NCI-H1436 (cell line): ENCODE measurements around the gene IL10.
"Not testable (repeated sequence)": the region's sequence is repeated elsewhere in the genome, so short reads cannot be mapped to it uniquely, and the experiment has no call there.

Experiments used
- DNase-seq: peaks from one replicate; lab custom pipeline; 2025; lab: John Stamatoyannopoulos, UW

Gene IL10

DNA sequence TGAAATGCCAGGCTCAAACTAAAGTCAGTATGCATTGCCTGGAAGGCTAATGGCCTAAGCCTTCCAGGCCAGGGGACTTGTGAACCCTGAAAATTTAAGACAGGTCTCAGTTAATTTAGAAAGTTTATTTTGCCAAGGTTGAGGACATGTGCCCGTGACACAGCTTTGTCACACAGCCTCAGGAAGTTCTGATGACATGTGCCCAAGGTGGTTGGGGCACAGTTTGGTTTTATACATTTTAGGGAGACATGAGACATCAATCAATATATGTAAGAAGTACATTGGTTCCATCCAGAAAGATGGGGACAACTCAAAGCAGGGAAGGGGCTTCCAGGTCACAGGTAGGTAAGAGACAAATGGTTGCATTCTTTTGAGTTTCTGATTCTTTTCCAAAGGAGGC, 6.5 kb downstream of the IL10 start:
- not testable (repeated sequence) for DNase-seq

DNA sequence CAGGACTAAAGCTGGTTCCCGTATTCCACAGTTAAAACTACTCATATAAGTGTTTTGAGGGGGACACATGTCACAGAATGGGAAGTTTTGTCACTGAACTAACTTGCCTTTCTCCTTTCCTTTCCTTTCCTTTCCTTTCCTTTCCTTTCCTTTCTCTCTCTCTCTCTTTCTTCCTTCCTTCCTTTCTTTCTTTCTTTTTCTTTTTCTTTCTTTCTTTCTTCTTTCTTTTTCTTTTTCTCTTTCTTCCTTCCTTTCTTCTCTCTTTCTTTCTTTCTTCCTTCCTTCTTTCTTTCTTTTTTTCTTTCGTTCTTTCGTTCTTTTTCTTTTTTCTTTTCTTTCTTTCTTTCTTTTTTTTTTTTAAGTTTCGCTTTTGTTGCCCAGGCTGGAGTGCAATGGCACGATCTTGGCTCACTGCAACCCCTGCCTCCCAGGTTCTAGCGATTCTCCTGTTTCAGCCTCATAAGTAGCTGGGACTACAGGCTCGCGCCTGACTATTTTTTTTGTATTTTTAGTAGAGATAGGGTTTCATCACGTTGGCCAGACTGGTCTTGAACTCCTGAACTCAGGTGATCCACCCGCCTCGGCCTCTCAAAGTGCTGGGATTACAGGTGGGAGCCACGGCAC, 9.4 kb downstream of the IL10 start:
- DNase-seq = not testable (repeated sequence)

DNA sequence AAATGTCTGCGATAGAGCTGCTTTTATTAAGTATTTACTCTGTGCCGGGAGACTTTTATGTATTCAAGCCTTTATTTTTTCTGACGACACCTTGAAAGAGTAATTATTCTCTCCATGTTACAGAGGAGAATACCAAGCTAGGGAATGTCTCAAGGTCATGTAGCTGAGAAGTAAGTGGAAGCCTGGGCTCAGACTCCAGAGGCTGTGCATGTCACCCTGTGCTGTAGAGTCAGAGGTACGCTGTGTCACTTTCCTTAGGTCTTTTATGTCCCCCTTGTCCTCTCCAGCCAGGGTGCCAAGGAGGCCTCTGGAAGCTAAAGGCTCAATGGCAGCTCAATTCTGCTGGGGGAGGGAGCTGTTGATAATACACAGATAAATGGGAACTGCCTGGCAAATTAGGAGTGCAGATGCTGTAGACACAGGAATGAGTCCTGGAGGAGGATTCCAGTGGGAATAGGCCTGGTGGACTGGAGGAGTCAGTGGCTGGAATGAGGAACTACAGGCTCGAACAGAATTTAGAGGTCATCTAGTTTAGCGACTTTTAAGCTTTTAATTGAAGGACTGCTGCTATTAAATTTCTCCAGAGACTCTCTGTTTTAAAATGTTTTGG, 11.0 kb downstream of the IL10 start:
- no peak for DNase-seq

DNA sequence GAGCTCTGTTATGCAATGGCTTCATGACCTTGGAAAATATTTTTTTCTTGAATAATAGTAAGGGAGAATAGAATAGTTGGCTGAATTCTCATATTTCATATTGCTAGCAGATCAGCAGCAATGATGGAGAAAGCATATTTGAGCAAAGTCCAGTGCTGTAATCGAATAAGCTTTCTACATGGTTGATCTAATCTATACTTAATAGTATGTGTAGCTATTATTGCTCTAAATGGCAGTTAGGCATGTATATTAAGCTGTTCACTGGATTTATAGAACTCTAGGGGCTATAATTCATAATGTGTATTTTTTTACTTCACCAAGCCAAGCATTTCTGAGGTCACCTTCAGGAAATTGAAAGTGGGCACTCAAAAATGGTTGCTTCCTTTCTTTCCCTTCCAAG, 11.7 kb downstream of the IL10 start:
- DNase-seq = no peak

DNA sequence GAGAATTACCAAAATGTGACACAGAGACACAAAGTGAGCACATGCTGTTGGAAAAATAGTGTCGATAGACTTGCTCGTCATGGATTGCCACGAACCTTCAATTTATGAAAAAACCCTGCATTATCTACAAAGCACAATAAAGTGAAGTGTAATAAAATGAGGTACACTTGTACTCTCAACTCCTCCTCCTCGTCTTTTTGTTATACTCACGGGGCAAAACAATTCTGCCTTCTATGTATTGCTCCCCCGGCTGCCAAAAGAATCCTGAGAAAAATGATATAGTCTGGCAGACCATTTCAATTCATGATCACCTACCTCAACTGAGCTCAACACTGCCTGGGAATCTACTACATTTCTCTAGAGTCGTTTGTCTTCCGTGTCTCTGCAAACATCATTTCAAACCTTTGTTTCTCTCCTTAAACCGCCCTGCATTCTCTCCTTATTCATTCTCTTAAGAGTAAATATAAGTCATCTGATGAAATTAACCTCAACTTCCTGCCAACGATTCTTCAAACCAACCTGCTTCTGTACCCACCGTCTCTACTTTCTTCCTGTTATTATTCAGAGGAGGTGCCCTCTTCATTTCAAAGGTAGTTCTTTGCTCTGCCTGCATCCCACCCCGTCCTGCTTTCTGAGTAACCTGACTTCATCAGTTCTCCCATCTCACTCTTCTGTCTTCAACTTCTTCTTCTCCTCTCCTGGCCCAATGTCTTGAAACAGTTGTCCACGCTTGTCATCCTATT, 14.6 kb downstream of the IL10 start:
- DNase-seq = no peak

DNA sequence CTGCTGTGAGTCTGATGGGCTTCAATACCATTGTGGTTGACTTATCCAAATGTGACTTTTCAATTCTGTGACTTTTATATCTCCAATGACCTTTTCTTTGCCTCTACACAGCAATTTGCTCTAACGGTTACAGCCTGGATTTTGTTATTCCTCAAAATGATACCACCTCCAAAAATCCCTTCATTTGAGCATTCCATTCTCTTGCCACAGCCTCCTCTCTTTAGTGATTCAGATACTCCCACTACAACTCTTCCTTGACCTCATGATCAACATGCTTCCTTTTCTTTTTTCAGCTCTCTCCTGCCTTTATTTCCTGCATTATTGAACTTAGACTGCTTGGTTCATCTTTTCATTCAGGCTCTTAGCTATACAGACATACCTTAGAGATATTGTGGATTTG, 18.3 kb downstream of the IL10 start:
- no peak for DNase-seq

DNA sequence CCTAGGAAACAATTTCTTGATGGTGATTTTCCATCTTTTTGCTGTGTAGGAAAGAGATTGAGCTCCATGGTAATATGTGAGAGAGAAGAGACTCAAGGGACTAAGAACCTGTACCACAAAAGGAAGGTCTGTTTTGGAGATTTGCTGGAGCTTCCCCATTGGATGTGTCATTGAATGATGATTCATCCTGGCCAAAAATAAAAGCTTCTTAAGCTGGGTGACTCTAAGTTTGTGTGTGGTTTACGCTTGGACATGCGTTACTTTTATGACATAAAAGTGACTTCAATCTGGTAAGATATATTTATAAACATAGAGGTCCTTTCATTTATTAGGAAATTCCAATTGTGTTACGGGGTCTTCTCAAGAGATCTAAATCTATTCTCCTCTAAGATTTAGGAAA, 19.2 kb downstream of the IL10 start:
- DNase-seq = no peak

DNA sequence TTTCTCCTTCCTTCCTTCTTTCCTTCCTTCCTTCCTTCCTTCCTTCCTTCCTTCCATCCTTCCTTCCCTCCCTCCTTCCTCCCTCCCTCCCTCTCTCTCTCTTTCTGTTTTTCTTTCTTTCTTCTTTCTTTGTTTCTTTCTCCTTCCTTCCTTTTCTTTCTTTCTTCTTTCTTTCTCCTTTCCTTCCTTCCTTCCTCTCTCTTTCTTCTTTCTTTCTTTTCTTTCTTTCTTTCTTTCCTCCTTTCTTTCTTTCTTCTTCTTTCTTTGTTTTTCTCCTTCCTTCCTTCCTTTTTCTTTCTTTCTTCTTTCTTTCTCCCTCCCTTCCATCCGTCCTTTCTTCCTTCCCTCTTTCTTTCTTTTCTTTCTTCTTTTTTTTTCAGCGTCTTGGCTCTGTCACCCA, 19.8 kb downstream of the IL10 start:
- DNase-seq = no peak

DNA sequence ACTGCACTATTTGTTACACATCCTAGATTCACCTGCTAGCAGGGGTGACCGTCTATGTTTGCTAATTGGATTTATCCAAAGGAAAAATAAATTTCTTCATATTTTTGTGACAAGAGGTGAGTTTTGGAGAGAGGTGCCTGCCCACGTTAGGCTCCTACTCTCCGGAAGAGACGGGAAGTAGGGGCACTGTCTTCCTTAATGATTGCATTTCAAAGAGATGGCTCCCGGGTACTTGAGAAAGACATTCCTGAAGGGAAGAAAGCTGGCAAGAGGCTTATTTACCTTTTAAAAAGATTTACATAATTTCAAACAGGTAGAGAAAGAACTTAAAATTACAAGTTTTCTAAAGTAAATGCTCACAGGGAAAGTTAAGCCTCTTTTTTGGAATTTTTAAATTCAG, 20.4 kb downstream of the IL10 start:
- no peak for DNase-seq

DNA sequence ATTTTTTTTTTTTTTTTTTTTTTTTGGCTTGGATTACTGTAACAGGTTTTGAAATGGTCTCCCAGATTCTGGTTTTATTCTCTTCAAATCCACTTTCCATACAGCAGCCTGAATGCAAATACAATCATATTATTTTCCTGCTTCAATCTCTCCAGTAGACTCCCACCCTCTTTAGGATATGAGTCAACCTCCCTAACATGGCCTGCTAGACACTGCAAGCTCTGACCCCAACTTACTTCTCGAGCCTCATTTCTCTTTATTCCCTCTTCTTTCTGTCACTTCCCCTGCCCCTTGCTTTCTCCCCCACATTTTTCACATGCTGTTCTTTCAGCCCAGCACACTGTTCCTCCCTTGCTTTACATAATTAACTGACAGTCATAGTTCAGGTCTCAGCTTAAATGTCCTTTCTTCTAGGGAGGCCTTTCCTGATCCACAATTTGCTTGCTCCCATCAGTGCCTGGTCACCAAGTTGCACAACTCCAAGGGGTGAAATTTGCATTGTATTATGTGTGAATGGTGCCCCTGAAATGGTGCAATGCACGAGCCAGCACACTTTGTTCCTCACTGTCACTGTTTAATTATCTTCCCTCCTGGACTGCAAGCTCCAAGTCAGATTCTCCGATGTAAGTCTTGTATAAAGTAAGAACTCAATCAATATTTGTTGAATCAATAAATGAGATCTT, 23.8 kb downstream of the IL10 start:
- no peak for DNase-seq

DNA sequence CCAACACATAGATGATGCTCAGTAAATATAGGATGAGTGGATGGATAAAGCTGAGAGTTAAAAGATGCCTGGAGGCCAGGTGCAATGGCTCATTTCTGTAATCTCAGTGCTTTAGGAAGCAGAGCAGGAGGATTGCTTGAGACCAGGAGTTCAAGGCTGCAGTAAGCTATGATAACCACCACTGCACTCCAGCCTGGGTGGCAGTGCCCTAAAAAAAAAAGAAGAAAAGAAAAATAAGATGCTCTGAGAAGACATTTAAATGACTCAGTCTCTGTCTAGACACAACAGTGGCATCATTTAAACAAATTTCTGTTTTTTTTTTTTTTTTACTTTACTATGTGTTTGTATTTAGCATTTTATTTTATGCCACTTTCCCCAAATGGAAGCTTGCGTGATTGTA, 27.0 kb downstream of the IL10 start:
- no peak for DNase-seq

DNA sequence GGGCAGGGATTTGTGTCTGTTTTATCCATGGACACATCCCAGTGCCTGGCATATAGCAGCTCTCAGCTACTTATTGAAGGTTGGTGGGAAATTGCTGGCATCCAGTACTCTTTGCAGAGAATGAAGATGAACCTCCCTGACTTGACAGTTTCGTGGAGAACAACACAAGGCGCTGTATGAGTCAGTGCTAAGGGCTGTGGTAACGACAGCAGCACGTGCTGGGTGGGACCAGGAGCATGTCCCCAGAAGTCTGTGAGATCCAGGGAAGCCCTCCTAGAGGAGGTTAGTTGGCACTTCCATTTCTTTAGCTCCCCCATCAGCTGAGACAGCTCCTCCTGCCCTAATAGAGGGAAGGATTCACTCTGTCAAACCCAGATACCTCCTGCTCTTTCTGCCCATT, 27.6 kb downstream of the IL10 start:
- no peak for DNase-seq

DNA sequence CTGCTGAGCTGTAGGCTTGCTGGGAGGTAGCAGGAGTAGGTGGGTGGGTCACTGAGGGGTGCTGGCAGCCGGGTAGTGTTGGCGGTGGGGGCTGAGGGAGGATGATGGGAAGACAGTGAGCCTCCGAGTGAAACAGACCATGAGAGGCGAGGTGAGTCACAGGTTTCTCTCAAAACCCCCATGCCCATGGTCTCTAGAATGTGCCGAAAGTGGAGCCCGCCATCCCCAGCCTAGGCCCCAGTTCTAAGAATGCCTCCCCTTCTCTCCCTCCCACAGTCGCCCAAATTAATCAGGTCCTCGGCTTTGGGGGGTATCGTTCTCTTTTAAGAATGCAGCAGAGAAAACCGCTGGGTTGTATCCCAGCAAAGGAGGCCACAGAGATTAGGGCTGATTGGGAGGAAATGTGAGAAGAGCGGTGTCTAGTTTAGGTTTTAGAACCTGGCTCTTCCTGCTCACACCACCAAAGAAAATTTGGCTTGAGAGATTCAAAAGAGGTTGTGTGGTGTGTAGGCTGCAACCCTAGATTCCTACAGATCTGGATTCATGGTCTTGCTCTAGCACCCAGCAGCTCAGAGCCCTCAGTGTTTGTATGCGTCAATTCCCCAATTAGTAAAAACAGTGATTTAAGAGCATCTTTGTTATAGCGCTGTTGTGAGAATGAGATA, 29.4 kb downstream of the IL10 start:
- no peak for DNase-seq

DNA sequence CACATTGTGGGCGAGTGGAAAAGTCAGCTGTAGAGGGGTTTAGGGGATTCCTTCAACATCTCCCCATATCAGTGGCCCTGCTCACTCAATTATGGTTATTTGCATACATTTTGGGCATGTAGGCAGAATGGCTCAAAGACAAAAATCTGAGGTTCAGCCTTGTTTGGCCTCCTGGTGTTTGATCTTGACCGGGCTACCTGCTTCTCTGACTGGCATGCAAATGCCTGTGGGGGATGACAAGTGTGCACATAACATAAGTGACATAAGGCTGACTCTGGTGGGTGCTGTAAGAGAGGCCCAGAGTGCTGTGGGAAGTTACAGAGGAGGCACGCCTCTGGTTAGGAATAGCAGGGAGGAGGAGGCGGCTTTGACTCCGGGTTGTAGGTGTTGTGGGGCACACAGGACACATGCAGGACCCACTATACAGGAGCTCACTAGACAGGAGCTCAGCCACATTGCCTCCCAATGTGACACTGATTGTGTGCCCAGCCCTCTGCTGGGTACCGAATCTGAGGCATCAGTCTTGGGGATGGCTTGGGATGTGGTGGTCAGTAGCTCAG, 31.1 kb downstream of the IL10 start:
- DNase-seq = no peak

DNA sequence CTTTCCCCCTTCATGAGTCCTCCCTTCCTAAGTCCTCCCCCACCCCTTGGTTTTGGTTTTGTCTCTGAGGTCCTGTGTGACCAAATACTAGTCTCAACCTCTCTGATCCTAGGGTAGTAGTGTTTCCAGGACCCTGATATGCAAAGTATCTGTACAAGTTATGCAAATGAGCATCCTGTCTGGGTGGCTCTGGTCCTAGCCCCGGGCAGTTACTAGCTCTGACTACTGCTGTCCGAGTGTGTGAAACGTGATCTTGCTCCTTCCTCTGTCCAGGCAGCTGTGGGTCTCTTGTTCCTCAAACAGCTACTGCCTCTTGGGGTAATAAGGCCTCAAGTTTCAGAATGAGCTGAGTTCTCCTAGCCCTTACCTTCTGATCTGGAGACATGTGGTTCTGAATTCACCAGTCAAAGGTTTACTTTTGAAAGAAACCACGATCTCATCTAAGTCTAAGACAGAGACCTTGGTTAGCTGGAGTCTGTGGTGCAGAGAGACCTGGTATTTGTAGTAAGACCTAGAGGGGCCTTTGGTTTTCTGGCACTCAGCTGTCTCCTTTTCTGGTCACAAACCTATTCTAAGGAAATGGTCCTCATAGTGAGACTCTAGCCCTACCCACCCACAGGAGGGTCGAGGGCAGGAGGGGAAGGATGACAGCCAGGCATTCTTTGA, 32.8 kb downstream of the IL10 start:
- no peak for DNase-seq

DNA sequence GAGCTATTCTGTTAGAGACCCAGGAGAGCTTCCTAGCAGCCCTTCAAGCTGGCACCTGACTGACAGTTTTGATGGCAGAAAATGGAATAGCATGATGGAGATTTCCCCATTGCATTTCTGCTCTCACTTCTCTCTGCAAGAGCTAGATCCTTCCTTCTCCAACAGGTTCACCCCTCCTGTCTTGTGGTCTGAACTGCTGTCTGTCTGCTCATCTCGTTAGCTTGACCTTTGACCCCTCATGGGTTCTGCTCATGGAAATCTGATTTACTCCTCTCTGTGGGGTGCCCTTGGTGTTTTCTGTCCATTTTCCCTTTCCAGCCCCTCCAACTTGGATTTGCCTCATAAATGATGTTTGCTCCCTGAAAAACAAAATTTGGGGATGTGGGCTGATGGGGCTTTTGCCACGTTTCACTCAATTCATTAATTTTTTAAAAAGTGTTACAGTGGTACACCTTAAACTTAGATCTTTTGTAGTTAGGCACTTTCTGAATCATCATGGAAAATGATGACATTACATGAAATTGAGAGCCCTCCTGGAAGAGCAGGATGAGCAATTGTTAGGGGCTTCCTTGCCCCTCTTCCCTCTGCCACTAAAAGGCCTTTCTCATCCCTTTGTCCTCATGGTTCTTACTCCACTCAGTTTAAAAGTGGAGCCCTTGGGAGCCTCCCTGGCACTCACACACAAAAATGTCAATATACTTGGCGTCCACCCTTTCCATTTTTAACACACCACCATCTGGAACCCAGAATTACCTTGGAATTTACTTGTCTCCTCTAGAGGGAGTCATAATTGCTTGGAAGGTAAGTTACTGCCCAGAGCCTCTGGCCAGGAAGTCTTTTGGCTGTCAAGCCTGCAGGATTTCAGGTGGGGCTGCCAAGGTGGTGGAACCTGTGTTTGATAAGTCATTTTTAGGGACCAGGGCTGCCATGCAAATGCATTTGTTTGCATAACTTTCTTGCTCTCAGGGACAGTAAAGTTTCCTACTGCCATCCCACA, 33.6 kb downstream of the IL10 start:
- DNase-seq = no peak

DNA sequence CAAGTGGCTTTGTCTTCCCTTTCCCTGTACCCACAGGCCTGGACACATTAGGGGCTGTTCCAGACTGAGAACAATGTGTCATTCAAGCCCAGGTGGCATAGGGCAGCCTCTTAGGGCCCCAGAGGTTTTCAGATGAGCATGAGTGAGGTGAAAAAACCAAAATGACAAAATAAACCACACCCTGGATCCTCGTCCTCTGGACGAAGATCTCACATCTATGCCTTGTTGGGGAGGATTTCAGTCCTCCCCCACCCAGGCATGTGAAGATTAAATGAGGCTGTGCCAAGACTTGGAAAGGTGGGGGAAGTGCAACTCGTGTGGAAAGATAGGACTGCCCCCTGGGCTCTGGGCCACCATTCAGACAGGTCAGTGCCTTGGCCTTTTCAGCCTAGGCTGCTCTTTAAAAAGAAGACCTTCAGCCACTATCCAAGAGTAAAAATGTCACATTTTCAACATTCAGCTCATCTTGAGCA, 34.5 kb downstream of the IL10 start:
- no peak for DNase-seq

DNA sequence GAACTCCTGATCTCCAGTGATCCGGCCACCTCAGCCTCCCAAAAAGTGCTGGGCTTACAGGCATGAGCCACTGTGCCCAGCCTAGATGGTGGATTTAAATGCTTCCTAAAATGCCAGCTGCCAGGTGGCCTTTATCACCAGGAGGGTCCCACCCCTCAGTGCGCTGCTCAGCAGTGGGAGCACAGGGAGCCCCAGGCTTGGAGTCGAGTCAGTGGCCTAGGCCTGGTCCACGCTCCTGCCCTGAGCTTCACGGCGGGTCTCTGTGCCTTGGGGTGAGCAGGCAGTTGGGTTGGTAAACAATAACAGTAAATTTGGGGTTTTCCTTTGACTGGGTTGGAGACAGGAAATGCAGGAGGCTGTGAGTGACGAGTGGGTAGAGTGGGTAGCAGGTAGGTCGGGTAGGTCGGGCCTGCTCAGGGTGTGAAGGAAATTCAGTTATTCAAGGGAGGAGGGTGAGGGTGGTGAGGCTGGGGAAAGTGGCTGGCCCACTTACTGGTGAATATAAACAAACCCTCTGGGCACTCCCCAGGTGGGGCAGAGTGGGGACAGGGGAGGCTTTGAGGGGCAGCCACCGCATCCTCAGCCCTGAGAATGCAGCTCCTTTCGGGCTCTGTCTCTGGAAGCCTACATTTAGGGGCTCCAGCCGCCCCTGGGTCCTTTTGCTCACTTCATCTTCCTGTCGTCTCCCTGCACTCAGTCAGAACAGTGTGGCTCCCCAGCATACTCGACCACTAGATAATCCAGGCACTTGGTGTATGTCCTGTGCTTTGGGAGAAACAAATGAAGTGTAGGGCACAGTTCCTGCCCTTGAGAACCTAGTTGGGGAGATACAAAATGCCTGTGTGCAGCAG, 35.2 kb downstream of the IL10 start:
- DNase-seq = no peak

DNA sequence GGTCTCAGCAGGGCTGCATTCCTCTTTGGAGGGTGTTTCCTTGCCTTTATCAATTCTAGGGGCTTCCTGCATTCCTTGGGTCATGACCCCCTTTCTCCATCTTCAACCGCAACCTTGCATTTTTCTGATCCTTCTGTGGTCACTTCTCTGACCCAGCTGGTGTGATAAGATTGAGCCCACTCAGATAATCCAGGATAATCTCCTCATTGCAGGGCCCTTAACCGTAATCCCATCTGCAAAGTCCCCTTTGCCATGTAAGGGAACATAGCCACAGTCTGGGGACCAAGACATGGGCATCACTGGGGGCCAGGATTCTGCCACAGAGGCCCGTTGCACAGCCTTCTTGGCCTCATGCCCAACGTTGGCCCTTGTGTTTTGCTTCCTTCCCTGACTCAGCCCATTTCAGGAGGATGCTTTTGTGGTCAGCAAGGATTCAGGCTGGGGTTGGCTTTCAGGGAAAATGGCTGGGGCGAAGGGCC, 36.7 kb downstream of the IL10 start:
- no peak for DNase-seq
